NB4 (cell line): Measurements from ENCODE around the gene MACROD2.

Experiments used
- DNase-seq: peaks from one replicate; pipeline ENCODE4 v3.0.0; 2010; ENCODE audit warnings: low read depth
- H3K4me3 ChIP-seq: one replicate; pipeline ENCODE4 v1.5.1; 2011; ENCODE audit warnings: mild to moderate bottlenecking, low read depth, low read length, moderate library complexity
- CTCF ChIP-seq: IDR thresholded peaks from one replicate; pipeline ENCODE4 v1.5.1; 2012; ENCODE audit warnings: low read depth, low read length
- MAX ChIP-seq: IDR thresholded peaks from 2 replicates; pipeline ENCODE4 v1.6.1; 2011; ENCODE audit warnings: low read depth, low read length
- MYC ChIP-seq: IDR thresholded peaks from 2 replicates; pipeline ENCODE4 v1.6.1; 2011; ENCODE audit warnings: low read depth, low read length
- POLR2A ChIP-seq: IDR thresholded peaks from 2 replicates; pipeline ENCODE4 v1.6.1; 2011; ENCODE audit warnings: mild to moderate bottlenecking; ENCODE audit not compliant: insufficient read length; ENCODE audit errors: extremely low read depth

The MACROD2 gene

GRCh38 chr20:15339264-15339663 lies 1343.9 kb downstream of the MACROD2 start:
- no peak for DNase-seq
- no peak for TF ChIP-seq MYC
- TF ChIP-seq POLR2A = no peak
- TF ChIP-seq MAX = no peak
- no peak for TF ChIP-seq CTCF
- no peak overlapping the region for H3K4me3 ChIP-seq

- no peak for TF ChIP-seq POLR2A
- no peak overlapping the region for H3K4me3 ChIP-seq
- DNase-seq = no peak
These were observed 1347.7 kb downstream of the MACROD2 start for GRCh38 chr20:15342991-15343523.

GRCh38 chr20:15345287-15345686 lies 1350.0 kb downstream of the MACROD2 start:
- TF ChIP-seq CTCF = no peak
- no peak overlapping the region for H3K4me3 ChIP-seq
- DNase-seq = no peak

GRCh38 chr20:15346657-15347280 lies 1351.5 kb downstream of the MACROD2 start:
- TF ChIP-seq MAX = no peak
- no peak for TF ChIP-seq CTCF
- TF ChIP-seq POLR2A = no peak
- TF ChIP-seq MYC = no peak
- no peak for DNase-seq
- H3K4me3 ChIP-seq = no peak overlapping the region

- TF ChIP-seq MAX (no peak), POLR2A (no peak), MYC (no peak), CTCF (no peak)
- DNase-seq = no peak
- H3K4me3 ChIP-seq = no peak overlapping the region
These were observed 1363.7 kb downstream of the MACROD2 start for GRCh38 chr20:15359056-15359455.

- DNase-seq = no peak
- TF ChIP-seq MYC (no peak), MAX (no peak), POLR2A (no peak), CTCF (no peak)
- H3K4me3 ChIP-seq = no peak overlapping the region
These were observed 1367.5 kb downstream of the MACROD2 start for GRCh38 chr20:15362849-15363248.
